GM12801 (cell line): ENCODE results near the gene FLOT1.

Source experiments
- CTCF ChIP-seq: IDR thresholded peaks from one replicate; pipeline ENCODE4 v1.5.1; 2011; ENCODE audit warnings: control low read depth; ENCODE audit not compliant: insufficient read length; ENCODE audit errors: extremely low read depth

The FLOT1 gene

GRCh38 chr6:30705620-30706019, 36.9 kb downstream of the FLOT1 start:
- TF ChIP-seq CTCF, result no peak

GRCh38 chr6:30703821-30704220, 38.7 kb downstream of the FLOT1 start:
- TF ChIP-seq CTCF, result no peak

GRCh38 chr6:30703011-30703410, 39.5 kb downstream of the FLOT1 start:
- no peak for TF ChIP-seq CTCF

GRCh38 chr6:30700340-30700739, 42.1 kb downstream of the FLOT1 start:
- no peak for TF ChIP-seq CTCF

- TF ChIP-seq CTCF, result no peak
Observed at GRCh38 chr6:30696432-30696831, 46.1 kb downstream of the FLOT1 start.

- no peak for TF ChIP-seq CTCF
Observed at GRCh38 chr6:30691208-30691847, 51.2 kb downstream of the FLOT1 start.

GRCh38 chr6:30690403-30691207, 51.9 kb downstream of the FLOT1 start, which contains the start of gene NRM:
NRM (minus strand) TSS chr6:30690984; CDS start chr6:30690974, 10 bp downstream.
- no peak for TF ChIP-seq CTCF
